GM12872 (cell line): Measurements from ENCODE around the gene PREX1.

ENCODE experiments used
- TF ChIP-seq, protein P1 (sequence below): IDR thresholded peaks from 3 replicates; pipeline ENCODE4 v1.5.1; 2011; ENCODE audit warnings: low read depth, mild to moderate bottlenecking, low read length, moderate library complexity; ENCODE audit not compliant: insufficient read depth

Gene PREX1

DNA sequence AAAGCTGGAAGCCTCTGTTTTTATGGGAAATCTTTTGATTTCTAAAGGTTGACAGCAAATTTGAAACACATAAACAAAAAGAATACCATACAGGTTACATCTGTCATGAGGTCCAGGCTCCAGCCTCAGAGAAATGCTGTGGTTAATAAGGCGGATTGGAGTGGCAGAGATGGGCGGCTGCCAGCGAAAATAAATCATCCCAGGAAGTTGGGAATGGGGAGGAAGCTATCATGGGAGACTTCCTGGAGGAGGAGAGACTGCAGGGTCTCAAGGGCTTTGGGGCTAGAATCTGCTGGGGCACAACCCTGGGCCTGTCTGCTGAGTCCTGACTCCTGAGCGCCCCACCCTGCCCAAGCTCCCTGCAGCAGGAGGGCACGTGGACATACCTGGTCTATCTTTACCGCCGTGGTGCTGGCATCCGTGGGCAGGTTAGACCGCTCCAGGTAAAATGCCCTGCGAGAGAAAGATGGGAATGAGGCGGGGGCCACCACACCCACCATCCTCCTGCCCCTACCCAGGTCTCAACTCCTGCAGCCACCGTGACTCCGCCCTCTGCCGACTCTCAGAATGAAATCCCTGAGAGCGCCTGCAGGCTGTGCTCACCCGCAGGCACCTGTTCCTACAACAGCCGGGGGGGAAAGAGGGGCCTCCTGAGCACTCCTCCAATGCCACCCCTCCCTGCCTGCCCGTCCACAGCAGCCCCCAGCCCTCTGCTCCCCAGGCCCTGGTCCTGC, 197.3 kb downstream of the PREX1 start:
- TF ChIP-seq, protein P1, sequence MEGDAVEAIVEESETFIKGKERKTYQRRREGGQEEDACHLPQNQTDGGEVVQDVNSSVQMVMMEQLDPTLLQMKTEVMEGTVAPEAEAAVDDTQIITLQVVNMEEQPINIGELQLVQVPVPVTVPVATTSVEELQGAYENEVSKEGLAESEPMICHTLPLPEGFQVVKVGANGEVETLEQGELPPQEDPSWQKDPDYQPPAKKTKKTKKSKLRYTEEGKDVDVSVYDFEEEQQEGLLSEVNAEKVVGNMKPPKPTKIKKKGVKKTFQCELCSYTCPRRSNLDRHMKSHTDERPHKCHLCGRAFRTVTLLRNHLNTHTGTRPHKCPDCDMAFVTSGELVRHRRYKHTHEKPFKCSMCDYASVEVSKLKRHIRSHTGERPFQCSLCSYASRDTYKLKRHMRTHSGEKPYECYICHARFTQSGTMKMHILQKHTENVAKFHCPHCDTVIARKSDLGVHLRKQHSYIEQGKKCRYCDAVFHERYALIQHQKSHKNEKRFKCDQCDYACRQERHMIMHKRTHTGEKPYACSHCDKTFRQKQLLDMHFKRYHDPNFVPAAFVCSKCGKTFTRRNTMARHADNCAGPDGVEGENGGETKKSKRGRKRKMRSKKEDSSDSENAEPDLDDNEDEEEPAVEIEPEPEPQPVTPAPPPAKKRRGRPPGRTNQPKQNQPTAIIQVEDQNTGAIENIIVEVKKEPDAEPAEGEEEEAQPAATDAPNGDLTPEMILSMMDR = no peak

DNA sequence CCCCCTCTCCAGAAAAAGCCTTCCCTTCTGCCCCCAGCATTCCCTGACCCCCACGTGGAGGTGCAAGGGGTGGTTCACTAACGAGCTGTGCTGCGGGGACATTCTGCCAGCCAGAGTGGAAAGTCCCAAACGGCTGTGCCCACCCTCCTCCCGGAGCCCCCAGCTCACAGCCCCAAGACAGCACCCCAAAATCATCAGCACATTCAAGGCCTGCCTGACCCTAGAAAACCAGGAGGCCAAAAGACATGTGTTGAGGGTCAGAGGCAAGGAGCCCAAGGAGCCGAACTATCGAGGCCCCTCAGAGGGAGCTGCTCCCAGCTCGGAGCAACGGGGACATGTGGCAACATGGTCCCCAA, 197.9 kb downstream of the PREX1 start:
- TF ChIP-seq, protein P1 = no peak

DNA sequence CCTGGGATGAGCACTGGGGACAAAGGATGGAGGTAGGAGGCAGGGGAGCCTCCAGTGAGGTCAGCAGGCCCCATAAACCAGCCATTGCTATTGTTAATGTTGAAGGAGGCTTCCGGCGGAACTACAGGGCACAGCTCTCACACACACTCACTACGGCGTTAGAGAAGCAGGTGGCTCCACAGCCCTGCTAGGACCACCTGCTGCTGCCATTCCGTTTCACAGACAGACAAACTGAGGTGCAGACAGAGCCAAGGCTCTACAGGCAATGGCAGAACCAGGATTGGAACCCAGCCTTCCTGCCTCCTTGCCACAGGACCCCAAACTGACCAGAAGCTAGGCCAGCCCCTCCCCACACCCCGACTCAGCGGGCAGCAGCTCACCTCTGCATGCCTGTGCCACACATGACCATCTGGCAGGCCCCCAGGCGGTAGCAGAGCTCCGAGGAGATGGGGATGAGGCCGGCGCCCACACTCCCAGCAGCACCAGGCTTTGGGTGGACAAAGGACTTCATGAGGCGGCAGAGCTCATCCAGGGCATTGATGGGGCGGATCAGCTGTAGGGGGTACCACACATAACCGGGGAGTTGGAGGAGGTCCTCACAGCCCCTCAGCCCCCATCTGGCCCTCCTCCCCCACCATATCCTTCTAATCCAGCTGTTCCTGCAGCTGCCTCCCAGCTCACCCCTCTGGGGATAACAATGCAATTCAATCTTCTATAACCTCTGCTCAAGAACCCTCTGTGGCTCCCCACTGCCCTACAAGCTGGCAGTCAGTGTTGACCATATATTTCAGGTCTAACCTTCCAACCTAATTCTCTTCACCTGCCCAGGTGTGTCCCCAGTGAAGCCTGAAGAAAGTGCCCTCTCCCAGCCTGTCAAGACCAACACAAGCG, 198.5 kb downstream of the PREX1 start:
- TF ChIP-seq, protein P1 = no peak

DNA sequence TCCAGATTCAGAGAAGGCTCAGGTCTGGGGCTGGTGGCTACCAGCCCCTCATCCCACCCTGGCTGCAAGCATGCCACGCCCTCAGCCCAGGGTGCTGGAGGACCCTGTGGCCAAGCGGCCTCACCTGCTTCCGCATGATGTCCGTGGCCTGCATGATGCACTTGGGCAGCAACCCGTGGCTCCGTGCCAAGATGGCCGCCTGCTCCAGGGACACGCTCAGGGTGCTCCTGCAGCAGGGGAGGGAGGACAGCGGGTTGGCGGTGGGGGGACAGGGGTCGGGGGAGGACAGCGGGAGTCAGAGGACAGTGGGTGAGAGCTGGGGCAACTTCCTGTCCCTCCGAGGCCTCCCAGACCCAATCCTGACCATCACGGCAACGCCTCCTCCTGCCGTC, 200.1 kb downstream of the PREX1 start:
- TF ChIP-seq, protein P1 = no peak

DNA sequence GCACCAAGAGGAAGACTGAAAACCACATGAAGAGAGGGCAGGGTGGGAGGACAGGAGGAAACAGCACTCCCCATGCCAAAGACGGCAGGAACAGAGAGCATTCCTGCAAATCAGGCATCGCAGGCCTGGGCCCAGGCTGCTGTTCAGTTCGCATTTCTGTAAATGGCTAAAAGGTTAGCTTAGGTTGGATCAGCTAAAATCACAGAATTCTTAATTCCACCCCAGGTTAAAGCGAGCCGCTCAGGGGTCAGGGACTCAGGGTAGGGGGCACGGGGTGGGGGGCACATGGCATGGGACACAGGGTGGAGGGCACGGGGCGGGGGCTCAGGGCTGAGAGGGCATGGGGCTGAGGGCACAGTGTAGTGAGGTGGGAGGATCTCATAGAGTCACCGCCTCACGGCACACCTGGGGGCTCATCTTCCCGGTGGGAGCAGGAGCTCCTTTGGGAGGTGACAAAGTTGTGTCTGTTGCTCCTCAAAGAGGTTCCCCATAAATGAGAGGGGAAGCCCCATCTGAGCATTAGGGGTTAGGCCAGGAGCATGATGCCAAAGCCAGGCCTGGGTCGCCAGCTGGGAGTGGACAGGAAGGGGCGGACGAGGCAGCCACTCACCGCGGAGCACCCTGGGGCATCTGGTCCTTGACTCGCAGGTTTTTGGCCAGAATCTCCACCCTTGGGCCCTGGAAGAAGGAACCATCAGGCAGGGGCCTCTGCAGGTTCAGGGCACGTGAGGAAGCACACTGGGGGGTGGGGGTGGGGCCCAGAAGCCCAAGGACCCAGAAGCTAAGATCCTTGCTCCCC, 200.7 kb downstream of the PREX1 start:
- TF ChIP-seq, protein P1 = no peak

DNA sequence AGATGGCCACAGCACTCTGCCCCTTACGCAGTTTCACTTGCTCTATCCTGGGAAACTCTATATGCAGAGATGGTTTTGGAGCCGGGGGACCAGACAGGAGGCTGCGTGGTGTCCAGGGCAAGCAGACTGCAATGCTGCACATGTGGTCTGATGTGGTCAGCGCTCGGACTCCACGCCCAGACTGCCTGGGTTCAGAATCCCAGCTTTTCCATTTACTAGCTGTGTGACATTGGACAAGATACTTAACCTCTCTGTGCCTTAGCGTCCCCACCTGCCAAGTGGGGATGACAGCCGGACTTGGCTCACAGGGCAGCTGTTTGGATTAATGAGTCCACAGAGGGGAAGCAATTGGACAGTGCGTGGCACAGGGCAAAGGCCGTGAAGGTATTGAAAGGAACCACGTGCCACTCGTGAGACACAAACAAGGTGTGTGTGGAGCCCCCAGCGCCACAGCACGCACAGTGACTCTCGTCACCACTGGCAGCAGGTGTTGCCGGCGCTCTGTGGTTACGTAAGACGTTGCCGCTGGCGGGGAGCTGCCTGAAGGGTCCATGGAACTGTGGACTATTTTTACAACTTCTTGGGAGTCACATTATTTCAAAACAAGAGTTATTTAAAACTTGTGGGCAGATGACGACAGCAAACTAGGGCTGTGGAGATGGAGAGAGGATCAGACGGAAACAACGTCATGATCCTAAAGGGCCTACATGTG, 201.4 kb downstream of the PREX1 start:
- TF ChIP-seq, protein P1 = no peak
